GM23248 (cell line): ENCODE measurements around the gene GPR82.

ENCODE experiments used
- EZH2 ChIP-seq: fragments of 200-600 bp; sonication (generic); IDR thresholded peaks from 2 replicates; pipeline ENCODE4 v1.6.1; 2018; ENCODE audit warnings: antibody characterized with exemption, mild to moderate bottlenecking; ENCODE audit not compliant: insufficient read depth, poor library complexity, severe bottlenecking
- EZH2phosphoT487 ChIP-seq: fragments of 200-600 bp; sonication (generic); IDR thresholded peaks from 2 replicates; pipeline ENCODE4 v1.6.1; 2018; ENCODE audit warnings: antibody characterized with exemption, moderate library complexity, mild to moderate bottlenecking, low read depth; ENCODE audit not compliant: insufficient read depth

GRCh38 chrX:41703574-41704029 is 20.4 kb upstream of the GPR82 start:
- TF ChIP-seq EZH2 (no peak), EZH2phosphoT487 (no peak)
